ENCODE data around the gene RAI1. TPM values are rescaled to one million over a fixed set of nuclear protein-coding genes. Genes with fewer than 3 reads are reported as not detected.

Gene RAI1
- total RNA-seq, 1 donor from 2014 or later: 39.1 TPM

- no peaks in the 10 kb centered on the region for H3K27me3 Mint-ChIP-seq (ENCODE audit: low read depth, unreplicated experiment)
- H2AFZ ChIP-seq (ENCODE audit: low read depth, low read length): peak overlapping the region; percentile 74
- peak overlapping the region; percentile 99 for H3K27ac ChIP-seq (ENCODE audit: low read depth, low read length)
- peaks cover 13% of the 10 kb centered on the region for H3K36me3 Mint-ChIP-seq (ENCODE audit: low read depth, unreplicated experiment)
- H3K9me3 Mint-ChIP-seq (ENCODE audit: unreplicated experiment): no peaks in the 10 kb centered on the region
- FAIRE-seq (no peak), DNase-seq (ENCODE audit: low read depth) (no peak)
- no peak for TF ChIP-seq EZH2 (IDR thresholded peaks at IDR 0.05; ENCODE audit: insufficient read depth, low read length)
- TF ChIP-seq, protein P1, sequence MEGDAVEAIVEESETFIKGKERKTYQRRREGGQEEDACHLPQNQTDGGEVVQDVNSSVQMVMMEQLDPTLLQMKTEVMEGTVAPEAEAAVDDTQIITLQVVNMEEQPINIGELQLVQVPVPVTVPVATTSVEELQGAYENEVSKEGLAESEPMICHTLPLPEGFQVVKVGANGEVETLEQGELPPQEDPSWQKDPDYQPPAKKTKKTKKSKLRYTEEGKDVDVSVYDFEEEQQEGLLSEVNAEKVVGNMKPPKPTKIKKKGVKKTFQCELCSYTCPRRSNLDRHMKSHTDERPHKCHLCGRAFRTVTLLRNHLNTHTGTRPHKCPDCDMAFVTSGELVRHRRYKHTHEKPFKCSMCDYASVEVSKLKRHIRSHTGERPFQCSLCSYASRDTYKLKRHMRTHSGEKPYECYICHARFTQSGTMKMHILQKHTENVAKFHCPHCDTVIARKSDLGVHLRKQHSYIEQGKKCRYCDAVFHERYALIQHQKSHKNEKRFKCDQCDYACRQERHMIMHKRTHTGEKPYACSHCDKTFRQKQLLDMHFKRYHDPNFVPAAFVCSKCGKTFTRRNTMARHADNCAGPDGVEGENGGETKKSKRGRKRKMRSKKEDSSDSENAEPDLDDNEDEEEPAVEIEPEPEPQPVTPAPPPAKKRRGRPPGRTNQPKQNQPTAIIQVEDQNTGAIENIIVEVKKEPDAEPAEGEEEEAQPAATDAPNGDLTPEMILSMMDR (IDR thresholded peaks at IDR 0.05; ENCODE audit: insufficient read depth, low read depth, low read length): no peak
- peaks cover 29% of the 10 kb centered on the region for H3K4me1 Mint-ChIP-seq (ENCODE audit: low read depth, unreplicated experiment)
- peak overlapping the region; percentile 99 for H3K9ac ChIP-seq (ENCODE audit: low read length)
- H3K27me3 ChIP-seq (ENCODE audit: insufficient read depth, low read length): no peaks in the 10 kb centered on the region
- no peaks in the 10 kb centered on the region for H3K36me3 ChIP-seq (ENCODE audit: insufficient read depth, low read length)
- peaks cover 58% of the 10 kb centered on the region for H3K79me2 ChIP-seq (ENCODE audit: insufficient read depth, low read length)
- H3K4me3 ChIP-seq (ENCODE audit: insufficient read depth, low read depth, low read length): peak overlapping the region; percentile 83
- peaks cover 48% of the 10 kb centered on the region for H3K4me1 ChIP-seq (ENCODE audit: insufficient read depth, low read length)
- H3K9me3 ChIP-seq (ENCODE audit: insufficient read depth, low read depth, low read length): no peaks in the 10 kb centered on the region
- peaks cover 45% of the 10 kb centered on the region for H4K20me1 ChIP-seq (ENCODE audit: insufficient read depth, low read length)
- H3K4me3 Mint-ChIP-seq (ENCODE audit: unreplicated experiment): peak overlapping the region; percentile 94
- H3K27ac Mint-ChIP-seq (ENCODE audit: unreplicated experiment): peak overlapping the region; percentile 97
- H3K4me2 ChIP-seq (ENCODE audit: low read length): peak overlapping the region; percentile 97
These were observed 154.4 kb downstream of the RAI1 start for GRCh38 chr17:17835415-17836249.

DNA sequence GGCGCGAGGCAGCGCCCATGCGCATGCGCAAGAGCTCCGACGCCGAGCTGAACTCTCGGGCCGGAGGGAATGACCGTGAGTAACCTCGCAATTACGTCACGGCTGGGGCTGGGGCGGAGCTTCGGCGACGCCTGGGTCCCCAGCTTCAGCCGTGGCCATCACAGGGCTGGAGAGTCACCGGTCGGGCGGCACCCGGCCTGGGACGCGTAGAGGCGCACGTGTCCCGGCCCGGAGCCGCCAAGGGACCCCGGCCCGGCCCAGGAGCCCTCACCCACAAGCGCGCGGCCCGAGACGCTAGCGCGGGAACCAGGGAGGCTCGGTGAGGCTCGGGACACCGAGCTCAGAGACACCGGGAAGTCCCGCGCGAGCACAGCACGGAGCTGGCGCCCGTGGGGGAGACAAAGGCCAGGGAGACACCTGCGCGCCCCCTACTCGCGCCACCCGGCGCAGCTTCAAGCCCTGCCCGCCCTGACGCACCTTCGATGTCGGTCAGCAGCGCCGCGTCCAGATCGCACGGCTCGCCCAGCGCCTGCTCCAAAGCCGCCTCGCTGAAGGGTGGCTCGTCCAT lies 155.1 kb downstream of the RAI1 start:
- peaks cover 51% of the 10 kb centered on the region for H3K79me2 ChIP-seq (ENCODE audit: insufficient read depth, low read length)
- H4K20me1 ChIP-seq (ENCODE audit: insufficient read depth, low read length): peaks cover 38% of the 10 kb centered on the region
- DNase-seq (ENCODE audit: low read depth) (peak; percentile 76), FAIRE-seq (peak; percentile 56)
- Mint-ChIP-seq H3K9me3 (ENCODE audit: unreplicated experiment) (no peaks in the 10 kb centered on the region), H3K4me1 (ENCODE audit: low read depth, unreplicated experiment) (peaks cover 34% of the 10 kb centered on the region), H3K36me3 (ENCODE audit: low read depth, unreplicated experiment) (peaks cover 12% of the 10 kb centered on the region), H3K27ac (ENCODE audit: unreplicated experiment) (peak overlapping the region; percentile 97), H3K4me3 (ENCODE audit: unreplicated experiment) (peak overlapping the region; percentile 94), H3K27me3 (ENCODE audit: low read depth, unreplicated experiment) (no peaks in the 10 kb centered on the region)
- no peak for TF ChIP-seq EZH2 (IDR thresholded peaks at IDR 0.05; ENCODE audit: insufficient read depth, low read length)
- TF ChIP-seq, protein P1 (IDR thresholded peaks at IDR 0.05; ENCODE audit: insufficient read depth, low read depth, low read length): no peak
- H3K9me3 ChIP-seq (ENCODE audit: insufficient read depth, low read depth, low read length): no peaks in the 10 kb centered on the region
- H2AFZ ChIP-seq (ENCODE audit: low read depth, low read length): peak overlapping the region; percentile 74
- H3K36me3 ChIP-seq (ENCODE audit: insufficient read depth, low read length): no peaks in the 10 kb centered on the region
- H3K4me3 ChIP-seq (ENCODE audit: insufficient read depth, low read depth, low read length): peak overlapping the region; percentile 83
- H3K9ac ChIP-seq (ENCODE audit: low read length): peak overlapping the region; percentile 99
- no peaks in the 10 kb centered on the region for H3K27me3 ChIP-seq (ENCODE audit: insufficient read depth, low read length)
- H3K4me1 ChIP-seq (ENCODE audit: insufficient read depth, low read length): peaks cover 53% of the 10 kb centered on the region
- H3K27ac ChIP-seq (ENCODE audit: low read depth, low read length): peak overlapping the region; percentile 99
- H3K4me2 ChIP-seq (ENCODE audit: low read length): peak overlapping the region; percentile 97
